Mesothelial cell of epicardium (in vitro differentiated cells): ENCODE measurements around the gene RRP15. TPM values are rescaled to one million over a fixed set of nuclear protein-coding genes. Genes with fewer than 3 reads are reported as not detected.

ENCODE experiments used
- DNase-seq, 2 experiments: peaks; one replicate each; pipeline ENCODE4 v3.0.0; 2021; ENCODE audit warnings: low spot score in 2 of 2; ENCODE audit not compliant: unreplicated experiment in 2 of 2
- H3K27ac Mint-ChIP-seq: 2 replicates; pipeline ENCODE4 v1.8.0; 2021; ENCODE audit warnings: mixed read lengths
- H3K27me3 Mint-ChIP-seq: 2 replicates; pipeline ENCODE4 v1.8.0; 2021; ENCODE audit warnings: low read depth, mixed read lengths
- H3K36me3 Mint-ChIP-seq: 2 replicates; pipeline ENCODE4 v1.8.0; 2021; ENCODE audit warnings: mixed read lengths
- H3K4me1 Mint-ChIP-seq: 2 replicates; pipeline ENCODE4 v1.8.0; 2021; ENCODE audit warnings: mixed read lengths
- H3K4me3 Mint-ChIP-seq: 2 replicates; pipeline ENCODE4 v1.8.0; 2021; ENCODE audit warnings: mild to moderate bottlenecking, moderate library complexity, mixed read lengths
- H3K9me3 Mint-ChIP-seq: 2 replicates; pipeline ENCODE4 v1.8.0; 2021; ENCODE audit warnings: mixed read lengths
- total RNA-seq: library from RNA; stranded (reverse); gene quantifications from 3 replicates; pipeline ENCODE4 v1.2.1, GENCODE V29; 2021
- TF ChIP-seq, protein P1 (sequence below): fragments of 200-600 bp; sonication (generic); IDR thresholded peaks from one replicate; pipeline ENCODE4 v1.5.0; 2021; ENCODE audit warnings: antibody characterized with exemption; ENCODE audit not compliant: unreplicated experiment

RRP15 gene
- total RNA-seq, 1 donor from 2014 or later: 27.5 TPM

DNA sequence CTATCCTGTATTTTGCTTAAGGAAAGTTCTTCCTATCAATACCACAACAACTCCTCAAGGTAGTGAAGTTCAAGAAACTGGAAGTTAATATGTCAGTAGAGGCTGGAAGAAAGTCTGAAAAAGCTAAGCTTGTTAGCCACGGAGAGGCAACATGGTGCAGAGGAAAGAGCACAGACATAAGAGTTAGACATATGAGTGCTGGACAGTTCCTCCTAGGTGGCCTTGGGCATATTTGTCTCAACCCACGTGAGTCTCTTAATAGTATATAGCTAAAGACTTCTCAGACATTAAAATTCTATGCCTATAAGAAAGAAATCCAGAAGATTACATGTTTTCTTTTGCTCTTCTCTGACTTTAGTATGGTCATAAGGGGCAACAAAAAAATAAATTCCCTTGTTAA lies 22.8 kb upstream of the RRP15 start:
- H3K9me3 Mint-ChIP-seq: peaks cover 22% of the 10 kb centered on the region
- TF ChIP-seq, protein P1, sequence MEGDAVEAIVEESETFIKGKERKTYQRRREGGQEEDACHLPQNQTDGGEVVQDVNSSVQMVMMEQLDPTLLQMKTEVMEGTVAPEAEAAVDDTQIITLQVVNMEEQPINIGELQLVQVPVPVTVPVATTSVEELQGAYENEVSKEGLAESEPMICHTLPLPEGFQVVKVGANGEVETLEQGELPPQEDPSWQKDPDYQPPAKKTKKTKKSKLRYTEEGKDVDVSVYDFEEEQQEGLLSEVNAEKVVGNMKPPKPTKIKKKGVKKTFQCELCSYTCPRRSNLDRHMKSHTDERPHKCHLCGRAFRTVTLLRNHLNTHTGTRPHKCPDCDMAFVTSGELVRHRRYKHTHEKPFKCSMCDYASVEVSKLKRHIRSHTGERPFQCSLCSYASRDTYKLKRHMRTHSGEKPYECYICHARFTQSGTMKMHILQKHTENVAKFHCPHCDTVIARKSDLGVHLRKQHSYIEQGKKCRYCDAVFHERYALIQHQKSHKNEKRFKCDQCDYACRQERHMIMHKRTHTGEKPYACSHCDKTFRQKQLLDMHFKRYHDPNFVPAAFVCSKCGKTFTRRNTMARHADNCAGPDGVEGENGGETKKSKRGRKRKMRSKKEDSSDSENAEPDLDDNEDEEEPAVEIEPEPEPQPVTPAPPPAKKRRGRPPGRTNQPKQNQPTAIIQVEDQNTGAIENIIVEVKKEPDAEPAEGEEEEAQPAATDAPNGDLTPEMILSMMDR: no peak
- no peak for DNase-seq
- H3K4me1 Mint-ChIP-seq: no peaks in the 10 kb centered on the region
- no peaks in the 10 kb centered on the region for H3K36me3 Mint-ChIP-seq
- H3K4me3 Mint-ChIP-seq: no peak overlapping the region
- no peak overlapping the region for H3K27ac Mint-ChIP-seq
- peaks cover 24% of the 10 kb centered on the region for H3K27me3 Mint-ChIP-seq

DNA sequence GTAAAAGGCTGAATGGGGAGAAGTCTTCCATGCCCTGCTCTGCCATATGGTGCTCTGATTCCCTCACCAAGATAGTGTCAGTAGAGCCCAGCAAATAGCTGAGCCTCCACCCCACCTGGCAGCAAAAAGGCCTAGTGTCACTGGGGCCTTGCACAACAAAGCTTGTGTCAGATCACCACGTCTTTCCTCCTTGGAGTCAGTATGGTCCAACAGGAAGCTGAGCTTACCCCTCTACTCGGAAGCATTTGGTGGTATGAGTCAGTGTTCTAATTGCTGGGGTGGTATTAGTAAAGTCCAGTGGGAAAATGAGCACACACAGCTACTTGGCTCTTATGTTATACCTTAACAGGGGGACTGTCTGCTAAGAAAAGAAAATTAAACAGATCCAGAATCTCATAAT lies 18.7 kb upstream of the RRP15 start:
- H3K27me3 Mint-ChIP-seq: peaks cover 41% of the 10 kb centered on the region
- H3K4me3 Mint-ChIP-seq: no peak overlapping the region
- no peak overlapping the region for H3K27ac Mint-ChIP-seq
- no peaks in the 10 kb centered on the region for H3K4me1 Mint-ChIP-seq
- TF ChIP-seq, protein P1: no peak
- DNase-seq: no peak
- no peaks in the 10 kb centered on the region for H3K36me3 Mint-ChIP-seq
- H3K9me3 Mint-ChIP-seq: no peaks in the 10 kb centered on the region

DNA sequence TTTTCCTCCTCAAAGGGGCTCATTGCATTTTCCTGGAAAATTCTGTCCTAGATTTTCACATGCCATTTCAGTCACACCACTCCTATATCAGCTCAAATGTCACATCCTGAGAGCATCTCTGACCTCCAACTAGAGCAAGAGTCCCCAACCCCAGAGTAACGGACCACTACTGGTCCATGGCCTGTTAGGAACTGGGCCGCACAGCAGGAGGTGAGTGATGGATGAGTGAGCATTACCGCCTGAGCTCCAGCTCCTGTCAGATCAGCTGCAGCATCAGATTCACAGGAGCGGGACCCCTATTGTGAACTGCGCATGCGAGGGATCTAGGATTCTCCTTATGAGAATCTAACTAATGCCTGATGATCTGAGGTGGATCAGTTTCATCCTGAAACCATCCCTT lies 12.7 kb upstream of the RRP15 start:
- no peaks in the 10 kb centered on the region for H3K36me3 Mint-ChIP-seq
- DNase-seq: no peak
- no peaks in the 10 kb centered on the region for H3K4me1 Mint-ChIP-seq
- H3K27ac Mint-ChIP-seq: no peak overlapping the region
- no peaks in the 10 kb centered on the region for H3K9me3 Mint-ChIP-seq
- TF ChIP-seq, protein P1: no peak
- H3K4me3 Mint-ChIP-seq: no peak overlapping the region
- peaks cover 59% of the 10 kb centered on the region for H3K27me3 Mint-ChIP-seq

DNA sequence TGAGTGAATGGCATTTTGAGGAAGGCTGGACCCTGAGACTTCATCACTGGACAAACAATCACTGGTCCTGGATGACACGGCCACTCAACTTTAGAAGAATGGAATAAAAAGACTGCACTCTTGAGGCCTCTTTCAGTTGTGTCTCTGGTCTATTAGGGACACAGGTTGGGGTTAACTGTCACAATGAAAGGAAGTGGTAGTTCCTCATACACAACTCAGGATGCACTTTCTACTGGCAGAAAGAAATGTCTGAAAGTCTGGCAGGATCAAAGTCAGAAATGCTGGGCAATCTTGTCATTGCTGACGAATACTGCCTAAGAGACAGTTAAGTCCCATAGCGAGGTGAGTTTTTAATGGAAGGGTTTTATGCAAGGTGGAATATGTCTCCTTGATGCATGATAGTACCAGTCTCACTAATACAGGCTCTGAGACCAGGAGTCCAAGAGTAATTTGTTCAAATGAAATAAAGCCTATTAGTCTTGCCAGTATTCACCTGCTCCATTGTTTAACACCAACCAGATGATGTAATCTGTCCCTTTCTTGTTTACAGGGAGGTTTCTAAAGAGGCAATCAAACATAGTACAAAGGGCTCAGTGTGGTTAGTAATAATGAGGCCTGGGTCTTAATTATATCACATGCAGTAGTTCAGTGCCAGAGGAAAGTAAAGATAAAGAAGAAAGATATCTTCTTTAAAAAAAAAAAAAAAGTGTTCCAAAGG lies 11.2 kb upstream of the RRP15 start:
- no peak overlapping the region for H3K4me3 Mint-ChIP-seq
- H3K9me3 Mint-ChIP-seq: no peaks in the 10 kb centered on the region
- TF ChIP-seq, protein P1: no peak
- peaks cover 58% of the 10 kb centered on the region for H3K27me3 Mint-ChIP-seq
- no peaks in the 10 kb centered on the region for H3K36me3 Mint-ChIP-seq
- H3K27ac Mint-ChIP-seq: no peak overlapping the region
- H3K4me1 Mint-ChIP-seq: no peaks in the 10 kb centered on the region
- DNase-seq: no peak

DNA sequence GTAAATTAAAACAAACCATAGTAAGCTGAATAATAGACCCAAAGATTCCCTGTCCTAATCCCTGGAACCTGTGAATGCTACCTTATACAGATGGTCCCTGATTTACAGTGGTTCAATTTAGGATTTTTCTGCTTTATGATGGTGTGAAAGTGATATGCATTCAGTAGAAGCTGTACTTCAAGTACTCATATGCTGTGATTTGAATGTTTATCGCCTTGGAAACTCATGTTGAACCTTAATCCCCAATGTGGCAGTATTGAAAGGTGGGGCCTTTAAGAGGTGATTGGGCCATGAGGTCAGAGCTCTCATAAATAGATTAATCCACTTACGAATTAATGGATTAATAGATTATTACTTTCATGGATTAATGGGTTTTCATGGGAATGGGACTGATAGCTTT lies 10.6 kb upstream of the RRP15 start:
- H3K27me3 Mint-ChIP-seq: peaks cover 55% of the 10 kb centered on the region
- no peak overlapping the region for H3K27ac Mint-ChIP-seq

More for the DNA sequence above, 10.6 kb upstream of the RRP15 start:
- TF ChIP-seq, protein P1: no peak
- no peaks in the 10 kb centered on the region for H3K4me1 Mint-ChIP-seq
- H3K4me3 Mint-ChIP-seq: no peak overlapping the region
- H3K9me3 Mint-ChIP-seq: no peaks in the 10 kb centered on the region
- no peak for DNase-seq
- H3K36me3 Mint-ChIP-seq: no peaks in the 10 kb centered on the region
